H9 (cell line): Measurements from ENCODE around the gene TEX47. TPM values are rescaled to one million over a fixed set of nuclear protein-coding genes. Genes with fewer than 3 reads are reported as not detected.

Experiments
- DNase-seq: peaks from one replicate; pipeline ENCODE4 v3.0.0-alpha.2; 2017
- H2AFZ ChIP-seq: one replicate; pipeline ENCODE4 v1.6.1; 2013; ENCODE audit warnings: mild to moderate bottlenecking, low read length, control low read depth, moderate library complexity
- H2AK5ac ChIP-seq: 2 replicates; pipeline ENCODE4 v1.6.1; 2013; ENCODE audit warnings: low read length, control low read depth, mixed read lengths; ENCODE audit not compliant: insufficient read length
- H2BK120ac ChIP-seq: one replicate; pipeline ENCODE4 v1.6.1; 2013; ENCODE audit warnings: low read depth, mild to moderate bottlenecking, low read length, control low read depth, inconsistent platforms; ENCODE audit not compliant: poor library complexity, severe bottlenecking
- H2BK12ac ChIP-seq: 2 replicates; pipeline ENCODE4 v1.6.1; 2013; ENCODE audit warnings: low read length, control low read depth, mixed read lengths, low read depth; ENCODE audit not compliant: insufficient read length
- H2BK15ac ChIP-seq: 2 replicates; pipeline ENCODE4 v1.6.1; 2013; ENCODE audit warnings: low read depth, low read length, control low read depth
- H2BK20ac ChIP-seq: one replicate; pipeline ENCODE4 v1.6.1; 2013; ENCODE audit warnings: low read depth, mild to moderate bottlenecking, low read length, control low read depth, inconsistent platforms; ENCODE audit not compliant: poor library complexity, severe bottlenecking
- H2BK5ac ChIP-seq: 2 replicates; pipeline ENCODE4 v1.6.1; 2013; ENCODE audit warnings: low read length, control low read depth, mixed read lengths; ENCODE audit not compliant: insufficient read length
- H3K14ac ChIP-seq: 2 replicates; pipeline ENCODE4 v1.6.1; 2013; ENCODE audit warnings: low read length, control low read depth; ENCODE audit not compliant: insufficient read depth
- H3K18ac ChIP-seq: 2 replicates; pipeline ENCODE4 v1.6.1; 2013; ENCODE audit warnings: low read depth, mild to moderate bottlenecking, mixed read lengths, low read length, control low read depth; ENCODE audit not compliant: insufficient read length
- H3K23ac ChIP-seq: 2 replicates; pipeline ENCODE4 v1.6.1; 2013; ENCODE audit warnings: low read length, control low read depth, mixed read lengths, low read depth; ENCODE audit not compliant: insufficient read length
- H3K23me2 ChIP-seq: 2 replicates; pipeline ENCODE4 v1.6.1; 2013; ENCODE audit warnings: low read depth, mild to moderate bottlenecking, mixed read lengths, low read length, control low read depth; ENCODE audit not compliant: insufficient read length, poor library complexity, severe bottlenecking
- H3K27ac ChIP-seq: 2 replicates; pipeline ENCODE4 v1.5.1; 2013; ENCODE audit warnings: low read length, control low read depth, mixed read lengths, low read depth; ENCODE audit not compliant: insufficient read length
- H3K27me3 ChIP-seq: 2 replicates; pipeline ENCODE4 v1.6.1; 2013; ENCODE audit warnings: low read length, control low read depth, inconsistent platforms; ENCODE audit not compliant: insufficient read depth
- H3K4ac ChIP-seq: 2 replicates; pipeline ENCODE4 v1.6.1; 2013; ENCODE audit warnings: low read depth, mild to moderate bottlenecking, control low read depth, inconsistent platforms, low read length, moderate library complexity
- H3K4me1 ChIP-seq: 2 replicates; pipeline ENCODE4 v1.6.1; 2013; ENCODE audit warnings: low read length, control low read depth, inconsistent platforms; ENCODE audit not compliant: insufficient read depth
- H3K4me2 ChIP-seq: 2 replicates; pipeline ENCODE4 v1.6.1; 2013; ENCODE audit warnings: low read length, control low read depth, mixed read lengths; ENCODE audit not compliant: insufficient read length, insufficient read depth
- H3K56ac ChIP-seq: 2 replicates; pipeline ENCODE4 v1.6.1; 2013; ENCODE audit warnings: low read depth, mild to moderate bottlenecking, mixed read lengths, low read length, control low read depth; ENCODE audit not compliant: insufficient read length
- H3K79me1 ChIP-seq: 2 replicates; pipeline ENCODE4 v1.6.1; 2013; ENCODE audit warnings: low read depth, mild to moderate bottlenecking, moderate library complexity, low read length, control low read depth, inconsistent platforms; ENCODE audit not compliant: insufficient read depth, poor library complexity, severe bottlenecking
- H3K79me2 ChIP-seq: 2 replicates; pipeline ENCODE4 v1.6.1; 2013; ENCODE audit warnings: low read length, control low read depth, inconsistent platforms; ENCODE audit not compliant: insufficient read depth
- H3K9ac ChIP-seq: 2 replicates; pipeline ENCODE4 v1.6.1; 2013; ENCODE audit warnings: low read length, control low read depth, mixed read lengths; ENCODE audit not compliant: insufficient read length; ENCODE audit errors: extremely low read depth
- H3K9me3 ChIP-seq: one replicate; pipeline ENCODE4 v1.6.1; 2013; ENCODE audit warnings: low read depth, low read length, inconsistent platforms; ENCODE audit not compliant: control insufficient read depth
- H3T11ph ChIP-seq: one replicate; pipeline ENCODE4 v1.6.1; 2013; ENCODE audit warnings: mild to moderate bottlenecking, low read length, control low read depth, inconsistent platforms
- H4K20me1 ChIP-seq: one replicate; pipeline ENCODE4 v1.6.1; 2013; ENCODE audit not compliant: control insufficient read depth, insufficient read length, insufficient read depth
- H4K5ac ChIP-seq: 2 replicates; pipeline ENCODE4 v1.6.1; 2013; ENCODE audit warnings: low read depth, mild to moderate bottlenecking, mixed read lengths, low read length, control low read depth; ENCODE audit not compliant: insufficient read length
- H4K8ac ChIP-seq: replicated peaks from 2 replicates; pipeline ENCODE4 v1.6.1; 2013; ENCODE audit warnings: low read length, control low read depth, mixed read lengths, low read depth; ENCODE audit not compliant: insufficient read length
- H4K91ac ChIP-seq: 2 replicates; pipeline ENCODE4 v1.6.1; 2013; ENCODE audit warnings: low read depth, mild to moderate bottlenecking, moderate library complexity, mixed read lengths, low read length, control low read depth; ENCODE audit not compliant: insufficient read length
- H3K27ac Mint-ChIP-seq, 3 experiments: 2 replicates in 2 of 3; 3 replicates in 1 of 3; pipeline ENCODE4 v1.8.0; 2020 to 2021; ENCODE audit warnings: mixed read lengths in 3 of 3, mild to moderate bottlenecking in 1 of 3, moderate library complexity in 1 of 3
- H3K27me3 Mint-ChIP-seq: 2 replicates; pipeline ENCODE4 v1.8.0; 2021; ENCODE audit warnings: low read depth, mild to moderate bottlenecking, moderate library complexity, mixed read lengths
- H3K36me3 Mint-ChIP-seq, 3 experiments: 2 replicates in 2 of 3; 3 replicates in 1 of 3; pipeline ENCODE4 v1.8.0; 2020 to 2021; ENCODE audit warnings: low read depth in 3 of 3, mixed read lengths in 3 of 3; ENCODE audit not compliant: insufficient read depth in 1 of 3
- H3K4me1 Mint-ChIP-seq, 2 experiments: 2 replicates each; pipeline ENCODE4 v1.8.0; 2020; ENCODE audit warnings: mixed read lengths in 2 of 2
- H3K4me3 Mint-ChIP-seq, 2 experiments: 2 replicates in 1 of 2; 3 replicates in 1 of 2; pipeline ENCODE4 v1.8.0; 2020 to 2021; ENCODE audit warnings: mild to moderate bottlenecking in 2 of 2, mixed read lengths in 2 of 2, moderate library complexity in 1 of 2
- H3K9me3 Mint-ChIP-seq, 2 experiments: 2 replicates in 1 of 2; 3 replicates in 1 of 2; pipeline ENCODE4 v1.8.0; 2020; ENCODE audit warnings: mild to moderate bottlenecking in 2 of 2, mixed read lengths in 2 of 2, moderate library complexity in 1 of 2
- WGBS: extraction: QIAGEN DNeasy Blood & Tissue Kit; methylation state at CpG from one replicate; pipeline ENCODE4 v1.1.7; 2013; ENCODE audit warnings: missing lambda C conversion rate, low lambda C conversion rate, mixed read lengths; ENCODE audit not compliant: insufficient read length; ENCODE audit errors: extremely low coverage; 5-methylcytosine and 5-hydroxymethylcytosine counted together
- total RNA-seq: library from RNA; stranded (reverse); gene quantifications from 2 replicates; pipeline ENCODE4 v1.2.1, GENCODE V29; 2021
- TF ChIP-seq, protein P1 (sequence below): fragments of 200-600 bp; sonication (generic); conservative IDR thresholded peaks from 3 replicates; pipeline ENCODE4 v1.8.0; 2021; ENCODE audit warnings: antibody characterized with exemption, mild to moderate bottlenecking

Gene TEX47
- total RNA-seq, 1 experiment from 2014 or later: not detected

DNA sequence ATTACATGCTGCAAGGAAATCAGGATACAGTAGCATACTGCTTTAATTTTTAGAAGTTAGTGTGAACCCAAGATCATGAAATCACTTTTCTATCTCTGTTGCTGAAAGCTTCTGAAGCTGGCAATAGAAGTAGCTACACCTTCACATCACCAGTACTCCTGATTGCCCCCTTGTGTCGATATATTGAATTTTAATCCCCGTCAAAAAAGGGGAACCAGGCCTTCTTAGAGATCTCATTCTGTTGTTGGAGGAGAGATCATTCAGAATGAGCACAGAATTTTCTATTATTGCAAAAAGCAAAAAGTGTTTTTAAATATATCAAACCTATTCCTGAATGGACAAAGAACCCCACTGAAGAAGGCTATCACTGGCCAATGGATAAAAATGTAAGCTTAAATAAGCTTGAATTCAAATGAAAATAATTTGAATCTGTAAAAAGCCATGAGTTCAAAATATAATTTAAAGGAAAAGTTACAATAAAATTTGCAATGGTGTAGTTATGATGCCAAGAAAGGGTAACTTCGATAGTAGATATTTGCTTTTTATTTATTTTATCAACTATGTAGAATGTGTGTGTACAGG is 39.7 kb upstream of the TEX47 start:
- Mint-ChIP-seq H3K36me3 (no peaks in the 10 kb centered on the region), H3K27me3 (no peaks in the 10 kb centered on the region), H3K27ac (no peak overlapping the region), H3K9me3 (no peaks in the 10 kb centered on the region), H3K4me1 (no peaks in the 10 kb centered on the region), H3K4me3 (no peak overlapping the region)
- Histone ChIP-seq H3K4ac (no peak overlapping the region), H4K20me1 (no peaks in the 10 kb centered on the region), H3K9ac (no peak overlapping the region), H3K9me3 (no peaks in the 10 kb centered on the region), H2AK5ac (no peak overlapping the region), H3K27ac (no peak overlapping the region), H3T11ph (no peak overlapping the region), H3K18ac (no peak overlapping the region), H2BK20ac (no peak overlapping the region), H3K79me2 (no peaks in the 10 kb centered on the region), H2BK5ac (no peak overlapping the region), H4K91ac (no peak overlapping the region), H4K8ac (no peak overlapping the region), H3K79me1 (no peaks in the 10 kb centered on the region), H2BK15ac (no peak overlapping the region), H4K5ac (no peak overlapping the region), H2BK120ac (no peak overlapping the region), H3K56ac (no peak overlapping the region), H3K4me2 (no peak overlapping the region), H3K4me1 (no peaks in the 10 kb centered on the region), H3K14ac (no peak overlapping the region), H2BK12ac (no peak overlapping the region), H3K23me2 (no peaks in the 10 kb centered on the region), H3K27me3 (no peaks in the 10 kb centered on the region), H3K23ac (no peak overlapping the region), H2AFZ (no peak overlapping the region)
- DNase-seq: no peak
- WGBS: no CpG with 5 or more reads among the region's 3 CpGs
- TF ChIP-seq, protein P1, sequence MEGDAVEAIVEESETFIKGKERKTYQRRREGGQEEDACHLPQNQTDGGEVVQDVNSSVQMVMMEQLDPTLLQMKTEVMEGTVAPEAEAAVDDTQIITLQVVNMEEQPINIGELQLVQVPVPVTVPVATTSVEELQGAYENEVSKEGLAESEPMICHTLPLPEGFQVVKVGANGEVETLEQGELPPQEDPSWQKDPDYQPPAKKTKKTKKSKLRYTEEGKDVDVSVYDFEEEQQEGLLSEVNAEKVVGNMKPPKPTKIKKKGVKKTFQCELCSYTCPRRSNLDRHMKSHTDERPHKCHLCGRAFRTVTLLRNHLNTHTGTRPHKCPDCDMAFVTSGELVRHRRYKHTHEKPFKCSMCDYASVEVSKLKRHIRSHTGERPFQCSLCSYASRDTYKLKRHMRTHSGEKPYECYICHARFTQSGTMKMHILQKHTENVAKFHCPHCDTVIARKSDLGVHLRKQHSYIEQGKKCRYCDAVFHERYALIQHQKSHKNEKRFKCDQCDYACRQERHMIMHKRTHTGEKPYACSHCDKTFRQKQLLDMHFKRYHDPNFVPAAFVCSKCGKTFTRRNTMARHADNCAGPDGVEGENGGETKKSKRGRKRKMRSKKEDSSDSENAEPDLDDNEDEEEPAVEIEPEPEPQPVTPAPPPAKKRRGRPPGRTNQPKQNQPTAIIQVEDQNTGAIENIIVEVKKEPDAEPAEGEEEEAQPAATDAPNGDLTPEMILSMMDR: peak; percentile 73
